Heart left ventricle (tissue), 13 donors: ENCODE data around the gene ZC3H18.

ENCODE experiments used
- CTCF ChIP-seq, 12 donors: fragments of 200-600 bp; sonication (generic) in 4 of 12; IDR thresholded peaks; one replicate each; pipeline versions ENCODE4 v1.5.0 to v1.8.0; 2018 to 2022; ENCODE audit warnings: antibody characterized with exemption in 12 of 12, mild to moderate bottlenecking in 5 of 12
- POLR2A ChIP-seq, 2 donors: fragments of 450-650 bp; IDR thresholded peaks; one replicate each; pipeline ENCODE4 v1.6.1; 2017; ENCODE audit warnings: antibody characterized with exemption in 2 of 2, mild to moderate bottlenecking in 2 of 2, moderate library complexity in 2 of 2
- donor health status: ischemic (EF 13 %, LVEDD 7.1; RV severe dilation, severe dysfunction).
- donor health status: DM: no; HTN: yes; CAD: no.
- donor health status: DM: no; HTN: no; CAD: no.
- donor health status: ischemic (EF 25% LVEDD 6.9; RV normal size, moderate dysfunction).
- donor health status: ischemic (EF 25% LVEDD 5.7; RV mildly dilated, moderate dysfunction).
- donor health status: ischemic (EF 35%, LVEDD 5.7; RV mildly dilated, moderate dysfunction).
- donor health status: nonischemic (EF 11% LVEDD 7.7; RV severe dilation, severe dysfunction).
- donor health status: DM: yes; HTN: yes; CAD: no.
- donor health status: PGD.
- donor health status: ischemic (EF 29% LVEDD 5.4; RV normal size, mild dysfunction).
- donor health status: nonischemic (EF 23%, LVEDD 6.1; RV moderate dilation, normal function).

GRCh38 chr16:88548985-88549384 lies 21.2 kb upstream of the ZC3H18 start:
- TF ChIP-seq POLR2A (IDR thresholded peaks at IDR 0.05), result no peak
- no peak for TF ChIP-seq CTCF (IDR thresholded peaks at IDR 0.05)
